NCI-H2196 treated with DMSO at 0.1 percent for 48 hours (cell line): ENCODE measurements around the gene MAP3K19.
"Not testable (repeated sequence)": the region's sequence is repeated elsewhere in the genome, so short reads cannot be mapped to it uniquely, and the experiment has no call there.

Experiments
- DNase-seq: peaks from one replicate; lab custom pipeline; 2025; ENCODE audit not compliant: unreplicated experiment; lab: John Stamatoyannopoulos, UW

MAP3K19 gene

GRCh38 chr2:134988994-134989605 is 58.1 kb downstream of the MAP3K19 start:
- DNase-seq, result peak; percentile 23

- DNase-seq, result no peak
Observed at GRCh38 chr2:134985061-134985460, 62.2 kb downstream of the MAP3K19 start.

- DNase-seq, result no peak
Observed at GRCh38 chr2:134982603-134983002, 64.6 kb downstream of the MAP3K19 start.

GRCh38 chr2:134980639-134981038 is 66.6 kb downstream of the MAP3K19 start:
- DNase-seq, result no peak

- no peak for DNase-seq
Observed at GRCh38 chr2:134979221-134979620, 68.0 kb downstream of the MAP3K19 start.

- not testable (repeated sequence) for DNase-seq
Observed at GRCh38 chr2:134977104-134977503, 70.1 kb downstream of the MAP3K19 start.

GRCh38 chr2:134976074-134976702 is 71.1 kb downstream of the MAP3K19 start:
- DNase-seq, result no peak

- no peak for DNase-seq
Observed at GRCh38 chr2:134975281-134976009, 71.8 kb downstream of the MAP3K19 start.

GRCh38 chr2:134973241-134974138 is 73.8 kb downstream of the MAP3K19 start:
- DNase-seq, result no peak

- not testable (repeated sequence) for DNase-seq
Observed at GRCh38 chr2:134967166-134967565, 80.1 kb downstream of the MAP3K19 start.

- DNase-seq, result no peak
Observed at GRCh38 chr2:134957477-134957876, 89.8 kb downstream of the MAP3K19 start.

- no peak for DNase-seq
Observed at GRCh38 chr2:134955744-134956143, 91.5 kb downstream of the MAP3K19 start.

GRCh38 chr2:134954065-134954464 is 93.2 kb downstream of the MAP3K19 start:
- DNase-seq, result no peak

- no peak for DNase-seq
Observed at GRCh38 chr2:134952608-134953007, 94.6 kb downstream of the MAP3K19 start.

GRCh38 chr2:134950886-134951285 is 96.4 kb downstream of the MAP3K19 start:
- DNase-seq, result no peak

- no peak for DNase-seq
Observed at GRCh38 chr2:134949981-134950708, 97.1 kb downstream of the MAP3K19 start.

GRCh38 chr2:134946073-134946472 is 101.2 kb downstream of the MAP3K19 start:
- no peak for DNase-seq

GRCh38 chr2:134944975-134945374 is 102.3 kb downstream of the MAP3K19 start:
- DNase-seq, result no peak

GRCh38 chr2:134943540-134943939 is 103.7 kb downstream of the MAP3K19 start:
- DNase-seq, result no peak

- no peak for DNase-seq
Observed at GRCh38 chr2:134936691-134937090, 110.6 kb downstream of the MAP3K19 start.

GRCh38 chr2:134934641-134935040 is 112.6 kb downstream of the MAP3K19 start:
- no peak for DNase-seq
